ENCODE data around the gene CHST3.
"Not testable (repeated sequence)": the region's sequence is repeated elsewhere in the genome, so short reads cannot be mapped to it uniquely, and the experiment has no call there.

Gene CHST3

GRCh38 chr10:71974489-71975021, 10.4 kb downstream of the CHST3 start:
- no peak for DNase-seq

GRCh38 chr10:71975087-71975870, 11.1 kb downstream of the CHST3 start:
- DNase-seq: no peak

- DNase-seq: no peak
Measured at GRCh38 chr10:71975871-71976725, 11.9 kb downstream of the CHST3 start.

GRCh38 chr10:71977614-71977903, 13.4 kb downstream of the CHST3 start:
- DNase-seq: not testable (repeated sequence)

- DNase-seq: no peak
Measured at GRCh38 chr10:71978476-71978875, 14.3 kb downstream of the CHST3 start.

- no peak for DNase-seq
Measured at GRCh38 chr10:71978988-71979691, 14.9 kb downstream of the CHST3 start.

GRCh38 chr10:71979692-71980062, 15.5 kb downstream of the CHST3 start:
- no peak for DNase-seq

- DNase-seq: no peak
Measured at GRCh38 chr10:71980181-71981014, 16.2 kb downstream of the CHST3 start.

GRCh38 chr10:71981015-71981875, 17.1 kb downstream of the CHST3 start:
- no peak for DNase-seq

- no peak for DNase-seq
Measured at GRCh38 chr10:71981876-71982230, 17.7 kb downstream of the CHST3 start.

GRCh38 chr10:71982269-71983178, 18.3 kb downstream of the CHST3 start:
- DNase-seq: no peak

- no peak for DNase-seq
Measured at GRCh38 chr10:71984126-71984808, 20.1 kb downstream of the CHST3 start.

GRCh38 chr10:71984809-71985388, 20.7 kb downstream of the CHST3 start:
- no peak for DNase-seq

GRCh38 chr10:71985542-71986250, 21.5 kb downstream of the CHST3 start:
- DNase-seq: no peak

GRCh38 chr10:71988895-71989294, 24.7 kb downstream of the CHST3 start:
- DNase-seq: not testable (repeated sequence)

GRCh38 chr10:71989661-71990454, 25.7 kb downstream of the CHST3 start:
- DNase-seq: no peak

GRCh38 chr10:71990706-71991269, 26.6 kb downstream of the CHST3 start:
- no peak for DNase-seq

GRCh38 chr10:71995449-71995848, 31.3 kb downstream of the CHST3 start:
- DNase-seq: no peak

Data from SHP77 treated with DMSO at 0.1 percent for 48 hours (cell line).